HG02943 (cell line): ENCODE data around the gene MYBPH.

Experiments
- ATAC-seq: cut with Tn5 transposase; IDR thresholded peaks from one replicate; pipeline ENCODE4 v1.9.1; 2021; ENCODE audit warnings: mild to moderate bottlenecking, low read depth, moderate library complexity; ENCODE audit not compliant: unreplicated experiment

The MYBPH gene

GRCh38 chr1:203151362-203152157 lies 24.1 kb downstream of the MYBPH start:
- no peak for ATAC-seq

DNA sequence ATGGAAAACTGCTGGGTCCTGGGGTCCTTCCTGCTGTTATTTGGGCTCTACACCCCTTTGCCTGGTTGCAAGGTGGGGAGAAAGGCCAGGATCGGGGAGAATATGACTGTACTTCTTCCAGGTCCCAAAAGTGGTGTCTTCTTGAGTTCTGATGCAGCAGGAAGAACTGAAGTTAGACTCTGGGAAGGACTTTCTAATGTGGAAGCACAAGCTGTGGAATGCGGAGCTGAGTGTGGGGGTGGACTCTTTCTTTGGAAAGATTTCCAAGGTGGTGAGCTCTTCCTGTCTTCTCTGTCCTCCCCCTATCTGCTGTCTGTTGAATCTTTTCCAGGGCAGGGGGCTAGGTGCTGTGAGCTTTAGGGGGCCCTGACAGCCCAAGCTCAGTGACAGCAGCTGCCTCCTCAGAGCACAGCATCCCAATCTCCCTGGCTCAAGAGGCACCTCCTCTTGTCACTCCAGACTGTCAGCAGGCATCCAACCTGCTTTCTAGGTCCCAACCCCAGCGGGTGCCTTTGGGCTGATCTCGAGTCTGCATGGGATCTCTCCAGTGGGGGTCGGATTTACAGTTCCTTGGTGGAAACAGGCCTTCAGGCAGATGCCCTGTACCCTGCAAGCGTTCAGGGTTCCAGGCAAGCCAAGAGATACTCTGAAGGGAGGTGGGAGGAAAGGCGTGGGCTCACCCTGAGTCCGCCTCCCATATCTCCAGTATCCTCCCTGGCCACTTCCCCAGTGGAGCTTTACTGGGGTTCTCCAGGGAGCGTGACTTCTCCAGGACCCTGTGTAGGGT lies 24.9 kb downstream of the MYBPH start:
- ATAC-seq = no peak

DNA sequence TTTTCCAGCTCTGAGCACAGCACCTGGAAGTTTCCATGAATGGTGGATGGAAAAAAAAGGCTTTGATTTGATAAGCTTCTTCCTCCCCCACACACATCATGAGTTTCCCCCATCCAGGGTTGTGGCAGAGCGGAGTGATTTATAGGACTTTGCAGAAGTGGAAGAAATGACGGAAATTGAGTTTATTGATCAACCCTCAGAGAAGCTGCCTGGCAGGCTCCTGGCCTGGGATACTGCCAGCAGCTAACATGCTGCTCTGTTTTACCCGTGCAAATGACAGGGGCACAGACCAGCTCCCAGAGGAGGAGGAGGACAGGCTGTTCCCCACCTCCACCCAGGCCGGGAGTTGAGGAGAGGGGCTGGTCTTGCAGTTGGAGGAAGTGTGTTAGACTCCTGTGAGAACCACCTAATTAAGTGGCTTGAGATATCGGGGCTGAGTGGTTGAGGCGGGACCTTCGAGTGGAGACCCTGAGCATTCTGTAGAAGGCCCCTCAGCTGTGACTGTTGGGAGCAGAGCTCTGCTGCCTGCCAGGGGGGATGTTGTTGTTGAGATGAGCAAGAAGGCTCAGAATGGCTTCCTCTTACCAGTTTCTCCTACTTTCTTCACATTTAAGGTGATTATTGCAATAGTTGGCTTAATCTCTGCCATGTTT lies 26.3 kb downstream of the MYBPH start:
- no peak for ATAC-seq

DNA sequence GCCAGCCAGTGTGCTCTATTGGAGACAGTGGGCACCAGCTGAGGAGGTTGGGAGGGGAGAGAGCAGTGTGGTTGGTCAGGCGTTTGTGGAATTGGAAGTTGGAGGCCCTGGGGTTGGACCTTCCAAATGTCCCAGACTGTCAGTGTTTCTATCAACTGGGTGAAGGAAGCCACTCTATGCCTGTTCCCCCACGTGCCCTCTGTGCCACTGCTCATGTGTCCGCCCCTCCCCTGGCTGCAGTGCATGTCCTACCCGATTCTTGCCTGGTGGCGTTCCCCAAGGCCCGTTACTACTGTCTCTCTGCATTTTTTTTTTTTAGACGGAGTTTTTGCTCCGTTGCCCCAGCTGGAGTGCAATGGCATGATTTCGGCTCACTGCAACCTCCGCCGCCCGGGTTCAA lies 27.0 kb downstream of the MYBPH start:
- ATAC-seq = no peak

GRCh38 chr1:203148127-203148526 lies 27.5 kb downstream of the MYBPH start:
- ATAC-seq = no peak

DNA sequence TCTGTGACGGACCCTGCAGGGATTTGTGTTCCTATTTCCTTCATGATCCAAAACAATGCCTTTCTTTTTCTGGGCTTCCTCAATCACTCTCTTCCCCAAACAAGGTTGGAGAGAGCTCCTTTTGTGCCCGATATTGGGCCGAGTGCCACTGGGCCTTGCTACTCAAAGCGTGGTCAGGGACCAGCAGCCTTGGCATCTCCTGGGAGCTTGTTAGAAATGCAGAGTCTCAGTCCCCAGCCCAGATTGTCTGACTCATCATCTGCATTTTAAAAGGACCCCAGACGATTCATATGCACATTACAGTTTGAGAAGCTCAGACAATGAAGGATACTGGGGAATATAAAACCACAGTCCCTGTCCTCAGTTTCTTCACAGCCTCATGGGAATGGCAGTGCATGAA lies 28.2 kb downstream of the MYBPH start:
- no peak for ATAC-seq

GRCh38 chr1:203146537-203146936 lies 29.1 kb downstream of the MYBPH start:
- no peak for ATAC-seq

DNA sequence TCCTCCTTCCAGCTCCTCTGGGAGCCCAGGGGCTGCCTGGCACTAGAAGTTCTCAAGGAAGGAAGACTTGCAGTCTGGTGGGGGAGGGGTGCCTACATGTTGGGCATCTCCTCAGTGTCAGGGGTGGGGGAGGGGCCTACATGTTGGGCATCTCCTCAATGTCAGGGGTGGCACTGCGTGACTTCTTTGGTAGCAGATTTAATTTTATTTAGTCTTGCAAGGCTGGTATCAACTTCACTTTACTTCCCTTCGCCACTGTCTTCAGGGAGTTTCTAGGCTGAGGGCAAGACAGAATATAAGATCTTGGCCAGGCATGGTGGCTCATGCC lies 29.6 kb downstream of the MYBPH start:
- no peak for ATAC-seq

DNA sequence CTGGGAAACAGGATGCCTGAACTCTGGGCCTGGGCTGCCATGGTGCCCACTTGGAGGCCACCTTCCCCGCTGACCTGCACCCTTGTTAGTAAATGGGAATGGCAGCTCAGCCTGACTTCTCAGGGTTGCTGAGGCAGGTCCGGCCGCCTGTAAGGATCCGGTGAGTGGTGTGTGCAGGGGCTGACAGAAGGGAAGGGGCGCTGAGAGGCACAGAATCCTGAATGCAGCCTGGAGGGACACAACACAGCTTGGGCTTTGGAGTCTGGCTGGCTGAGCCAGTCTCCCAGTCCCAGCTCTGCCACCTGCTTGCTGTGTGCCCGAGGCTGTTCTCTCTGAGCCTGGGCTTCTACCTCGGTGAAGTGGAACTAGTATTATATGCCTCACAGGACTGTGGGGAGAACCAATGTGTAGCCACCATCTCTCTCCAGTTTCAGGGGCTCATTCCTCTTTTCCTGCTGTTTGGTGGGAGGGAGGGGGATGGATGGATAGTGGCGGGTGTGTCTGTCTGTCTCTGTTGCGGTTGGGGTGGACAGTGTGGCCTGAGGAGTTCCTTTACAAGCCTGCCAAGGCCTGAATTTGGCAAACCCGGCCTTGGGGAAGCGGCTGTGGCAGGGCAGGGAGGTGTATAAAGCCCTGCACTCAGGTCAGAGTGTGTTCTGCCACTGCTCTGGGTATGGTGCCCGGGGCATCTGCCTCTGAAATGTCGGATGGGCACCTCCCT lies 30.1 kb downstream of the MYBPH start:
- ATAC-seq = no peak

DNA sequence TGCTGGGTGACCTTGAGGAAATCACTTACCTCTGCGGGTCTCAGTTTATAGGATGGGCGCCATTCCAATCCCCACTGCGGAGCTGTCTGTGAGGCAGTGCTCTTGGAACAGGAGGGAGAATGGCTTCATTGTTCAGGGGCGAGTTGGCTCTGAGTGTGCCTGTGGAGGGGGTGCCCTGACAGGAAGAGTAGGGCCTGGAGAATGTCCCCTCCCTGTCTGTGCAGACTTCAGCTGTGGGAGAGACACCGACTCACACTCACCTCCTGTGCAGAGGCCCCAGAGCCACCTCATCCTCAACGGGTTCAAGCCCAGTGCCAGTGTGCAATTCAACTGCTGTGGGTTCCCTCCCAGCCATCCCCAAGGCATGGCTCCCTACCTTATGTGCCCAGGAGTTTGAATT lies 31.0 kb downstream of the MYBPH start:
- ATAC-seq = no peak

DNA sequence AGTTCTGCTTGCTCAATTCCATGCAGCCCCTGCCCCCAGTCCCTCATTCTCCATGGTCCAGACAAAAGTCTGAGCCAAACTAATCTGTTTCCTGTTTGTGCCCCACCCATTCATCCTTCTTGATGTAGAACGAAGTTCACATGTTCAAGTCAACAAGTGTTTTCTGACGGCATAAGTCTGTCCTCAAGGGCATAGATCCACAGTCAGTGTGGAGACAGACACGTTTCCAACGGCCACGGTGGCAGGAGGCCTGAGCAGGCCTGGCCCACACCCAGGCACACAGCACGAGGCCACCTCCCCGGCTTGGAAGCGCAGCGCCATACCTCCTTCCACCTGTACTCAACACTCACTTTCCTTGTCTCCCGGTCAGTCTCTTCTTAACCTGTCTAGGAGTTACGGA lies 32.0 kb downstream of the MYBPH start:
- ATAC-seq = no peak

DNA sequence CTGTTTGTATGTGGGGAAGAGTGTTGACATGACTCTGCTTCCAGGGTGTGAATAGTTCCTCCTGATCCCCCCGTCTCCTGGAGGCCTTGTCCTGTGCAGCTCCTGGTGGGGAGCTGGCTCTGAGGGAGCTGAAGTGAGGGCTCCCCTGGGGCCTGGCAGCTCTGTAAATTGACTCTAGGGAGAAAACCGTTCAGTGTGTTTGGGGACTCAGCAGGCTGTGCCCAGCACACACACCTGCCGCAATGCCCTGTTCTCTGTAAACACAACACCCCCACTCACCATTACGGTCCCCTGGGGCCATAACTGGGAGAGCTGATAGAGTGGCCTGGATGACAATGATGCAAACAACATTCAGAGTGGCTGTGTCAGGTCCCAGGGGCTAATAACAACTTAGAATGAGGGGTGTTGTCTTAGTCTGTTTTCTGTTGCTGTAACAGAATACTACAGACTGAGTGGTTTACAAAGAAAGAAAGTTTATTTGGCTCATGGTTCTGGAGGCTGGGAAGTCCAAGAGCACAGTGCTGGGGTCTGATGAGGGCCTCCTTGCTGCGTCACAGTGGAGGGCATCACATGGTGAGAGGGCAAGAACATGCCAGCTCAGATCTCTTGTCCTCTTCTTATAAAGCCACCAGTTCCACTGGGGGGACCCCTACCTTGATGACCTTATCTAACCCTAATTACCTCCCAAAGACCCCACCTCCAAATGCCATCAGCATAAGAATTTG lies 32.8 kb downstream of the MYBPH start:
- no peak for ATAC-seq

DNA sequence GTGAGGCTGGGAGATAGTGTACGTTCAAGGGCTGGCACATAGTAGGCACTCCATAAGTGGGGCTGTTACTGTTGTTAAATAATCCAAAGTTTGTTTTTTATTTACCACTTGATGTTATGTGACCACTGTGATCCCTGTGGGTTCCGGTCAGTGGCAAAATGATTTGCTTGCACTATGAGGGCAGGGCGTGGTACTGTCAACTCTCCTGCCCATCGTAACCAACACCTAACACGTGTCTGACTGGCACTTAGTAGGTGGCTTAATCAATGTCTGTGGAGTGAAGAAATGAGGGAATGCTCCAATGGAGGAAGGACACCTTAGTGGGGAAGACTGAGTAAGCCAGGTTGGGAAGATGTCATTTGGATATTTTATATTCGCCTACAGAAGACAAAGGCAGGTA lies 33.5 kb downstream of the MYBPH start:
- ATAC-seq = no peak

DNA sequence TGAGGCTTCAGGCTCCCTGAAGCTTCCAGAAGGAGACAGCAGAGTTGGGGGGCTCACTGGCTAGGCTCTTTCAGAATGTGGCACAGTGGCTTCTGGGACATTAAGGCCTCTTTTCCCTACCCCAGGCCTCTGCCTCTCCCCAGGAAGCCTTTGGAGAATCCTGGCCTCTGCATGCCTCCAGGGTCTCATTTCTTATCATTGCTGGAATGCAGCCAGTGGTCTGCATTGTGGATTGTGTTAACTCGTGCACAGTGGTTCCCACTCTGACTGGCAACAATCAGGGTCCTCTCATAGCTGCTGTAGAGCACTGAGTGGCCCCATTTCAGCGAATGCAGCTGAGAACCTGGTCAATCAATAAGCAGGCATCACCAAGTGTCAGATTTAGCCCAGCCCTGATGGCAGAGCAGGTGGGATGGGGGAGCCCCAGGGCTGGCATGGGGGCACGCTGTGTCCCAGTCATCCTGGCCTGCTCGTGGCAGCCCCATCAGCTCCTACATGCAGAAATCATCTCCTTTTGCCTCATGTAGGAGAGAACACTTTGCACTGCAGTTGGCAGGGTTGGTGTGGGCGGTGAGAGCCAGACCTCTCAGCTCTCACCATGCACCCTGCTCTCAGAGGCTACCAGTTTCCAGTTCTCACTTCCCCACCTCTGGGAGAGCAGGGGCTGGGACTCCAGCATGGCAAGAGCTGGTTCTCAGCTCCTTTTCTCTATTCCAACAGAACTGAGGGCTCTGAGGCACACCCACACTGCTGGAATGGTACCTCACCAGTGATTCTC lies 34.7 kb downstream of the MYBPH start:
- ATAC-seq = no peak

DNA sequence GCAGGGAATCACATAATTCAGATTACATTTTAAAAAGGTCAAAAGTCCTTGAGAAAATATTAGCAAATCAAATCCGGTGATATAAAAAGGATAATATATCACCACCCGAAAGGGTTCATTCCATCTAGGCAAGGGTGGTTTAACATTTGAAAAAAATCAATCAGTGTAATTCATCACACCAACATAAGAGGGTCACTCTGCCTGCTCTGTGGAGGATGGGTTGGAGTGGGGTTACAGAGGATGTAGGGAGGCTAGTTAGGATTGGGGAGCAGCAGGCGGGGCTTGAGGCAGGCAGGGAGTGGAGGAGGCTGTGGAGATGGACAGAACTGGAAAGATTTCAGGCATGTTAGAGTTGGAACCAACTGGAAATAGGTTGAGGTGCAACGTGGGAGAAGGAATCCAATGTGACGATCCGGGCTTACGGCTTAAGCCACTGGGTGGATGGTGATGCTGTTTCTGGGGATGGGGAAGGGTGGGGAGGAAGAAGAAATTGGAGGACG lies 35.6 kb downstream of the MYBPH start:
- no peak for ATAC-seq

DNA sequence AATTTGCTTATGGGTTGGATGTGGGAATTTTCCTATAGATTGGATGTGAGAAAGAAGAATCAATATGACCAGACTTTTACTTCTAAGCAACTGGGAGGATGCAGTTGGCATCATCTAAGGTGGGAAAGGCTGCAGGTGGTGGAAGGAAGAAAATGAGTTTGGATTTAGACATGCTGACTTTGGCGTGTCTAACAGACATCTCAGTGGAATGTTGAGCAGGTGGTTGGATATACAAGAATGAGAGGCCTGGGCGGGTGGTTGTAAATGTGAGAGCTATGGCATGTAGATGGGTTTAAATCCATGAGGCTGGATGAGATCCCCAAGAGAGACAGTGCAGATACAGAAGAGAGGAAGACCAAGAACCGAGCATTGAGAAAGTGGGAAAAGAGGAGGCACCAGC lies 37.6 kb downstream of the MYBPH start:
- ATAC-seq = no peak

DNA sequence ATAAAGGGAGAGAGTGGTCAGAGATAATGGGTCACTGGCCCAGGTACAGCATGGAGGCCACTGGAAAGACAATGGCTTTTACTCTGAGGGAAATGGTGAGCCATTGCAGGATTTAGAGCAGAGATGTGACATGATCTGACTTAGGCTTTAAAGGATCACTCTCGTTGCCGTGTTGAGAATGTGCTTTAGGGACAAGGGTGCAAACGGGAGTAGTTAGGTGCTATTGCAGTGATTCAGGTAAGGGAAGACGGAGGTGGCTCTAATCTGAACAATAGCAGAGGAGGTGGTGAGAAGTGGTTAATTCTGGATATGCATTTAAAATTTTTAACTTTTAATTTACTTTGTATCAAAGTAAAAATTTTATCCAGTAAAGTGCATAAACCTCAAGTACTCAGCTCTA lies 38.3 kb downstream of the MYBPH start:
- ATAC-seq = no peak

GRCh38 chr1:203136409-203137042 lies 39.1 kb downstream of the MYBPH start:
- no peak for ATAC-seq
